ENCODE data around the gene PSTK.

PSTK gene

GRCh38 chr10:122993797-122994336 is 13.7 kb downstream of the PSTK start:
- Histone ChIP-seq H3K36me3 (ENCODE audit: insufficient read depth, low read length) (peaks cover 58% of the 10 kb centered on the region), H4K20me1 (ENCODE audit: insufficient read depth, low read length) (no peaks in the 10 kb centered on the region), H3K9ac (ENCODE audit: low read length) (no peak overlapping the region), H3K4me3 (ENCODE audit: low read depth, low read length, poor library complexity, severe bottlenecking) (no peak overlapping the region), H3K27me3 (ENCODE audit: insufficient read depth, low read length) (no peaks in the 10 kb centered on the region), H3K4me1 (ENCODE audit: insufficient read depth, low read length, severe bottlenecking) (no peaks in the 10 kb centered on the region), H3K79me2 (ENCODE audit: insufficient read depth, low read length) (peaks cover 3% of the 10 kb centered on the region; the same call in 1 of the 2 replicates), H2AFZ (ENCODE audit: low read length) (no peak overlapping the region), H3K9me3 (ENCODE audit: low read length) (no peaks in the 10 kb centered on the region), H3K4me2 (ENCODE audit: low read length) (no peak overlapping the region), H3F3A (ENCODE audit: insufficient read depth, low read length) (no peaks in the 10 kb centered on the region; the same call in 1 of the 2 replicates), H3K27ac (ENCODE audit: low read depth, low read length, poor library complexity, severe bottlenecking) (no peak overlapping the region), H3K9me2 (ENCODE audit: low read depth, low read length) (no peaks in the 10 kb centered on the region)
- TF ChIP-seq CTCF (IDR thresholded peaks at IDR 0.05; ENCODE audit: low read length) = no peak
- TF ChIP-seq EZH2 (IDR thresholded peaks at IDR 0.05; ENCODE audit: borderline replicate concordance, low read length) = no peak

- no peaks in the 10 kb centered on the region for H4K20me1 ChIP-seq (ENCODE audit: insufficient read depth, low read length)
- no peaks in the 10 kb centered on the region for H3K9me3 ChIP-seq (ENCODE audit: low read length)
- H3K4me1 ChIP-seq (ENCODE audit: insufficient read depth, low read length, severe bottlenecking) = peaks cover 3% of the 10 kb centered on the region
- H3K9ac ChIP-seq (ENCODE audit: low read length) = no peak overlapping the region
- no peak overlapping the region for H3K4me3 ChIP-seq (ENCODE audit: low read depth, low read length, poor library complexity, severe bottlenecking)
- no peaks in the 10 kb centered on the region for H3K9me2 ChIP-seq (ENCODE audit: low read depth, low read length)
- H3K36me3 ChIP-seq (ENCODE audit: insufficient read depth, low read length) = peaks cover 67% of the 10 kb centered on the region
- no peak overlapping the region for H3K4me2 ChIP-seq (ENCODE audit: low read length)
- H2AFZ ChIP-seq (ENCODE audit: low read length) = no peak overlapping the region
- H3K79me2 ChIP-seq (ENCODE audit: insufficient read depth, low read length) = peaks cover 17% of the 10 kb centered on the region
- H3K27me3 ChIP-seq (ENCODE audit: insufficient read depth, low read length) = no peaks in the 10 kb centered on the region
- H3F3A ChIP-seq (ENCODE audit: insufficient read depth, low read length) = no peaks in the 10 kb centered on the region; the same call in 1 of the 2 replicates
- TF ChIP-seq EZH2 (IDR thresholded peaks at IDR 0.05; ENCODE audit: borderline replicate concordance, low read length) = no peak
- TF ChIP-seq CTCF (IDR thresholded peaks at IDR 0.05; ENCODE audit: low read length) = no peak
- no peak overlapping the region for H3K27ac ChIP-seq (ENCODE audit: low read depth, low read length, poor library complexity, severe bottlenecking)
These were observed 15.7 kb downstream of the PSTK start for GRCh38 chr10:122995936-122996335.

- Histone ChIP-seq H2AFZ (ENCODE audit: low read length) (no peak overlapping the region), H3K4me2 (ENCODE audit: low read length) (no peak overlapping the region), H3K9me2 (ENCODE audit: low read depth, low read length) (no peaks in the 10 kb centered on the region), H3K36me3 (ENCODE audit: insufficient read depth, low read length) (peaks cover 64% of the 10 kb centered on the region), H3K79me2 (ENCODE audit: insufficient read depth, low read length) (peaks cover 30% of the 10 kb centered on the region), H3K4me1 (ENCODE audit: insufficient read depth, low read length, severe bottlenecking) (peaks cover 3% of the 10 kb centered on the region), H3K9ac (ENCODE audit: low read length) (no peak overlapping the region), H3K27ac (ENCODE audit: low read depth, low read length, poor library complexity, severe bottlenecking) (no peak overlapping the region), H3K27me3 (ENCODE audit: insufficient read depth, low read length) (no peaks in the 10 kb centered on the region), H3K4me3 (ENCODE audit: low read depth, low read length, poor library complexity, severe bottlenecking) (no peak overlapping the region), H4K20me1 (ENCODE audit: insufficient read depth, low read length) (no peaks in the 10 kb centered on the region), H3F3A (ENCODE audit: insufficient read depth, low read length) (no peaks in the 10 kb centered on the region), H3K9me3 (ENCODE audit: low read length) (no peaks in the 10 kb centered on the region)
- TF ChIP-seq CTCF (IDR thresholded peaks at IDR 0.05; ENCODE audit: low read length) (no peak), EZH2 (IDR thresholded peaks at IDR 0.05; ENCODE audit: borderline replicate concordance, low read length) (no peak)
These were observed 17.7 kb downstream of the PSTK start for GRCh38 chr10:122997864-122998263.

All from OCI-LY1 (cell line).